KOPT-K1 (cell line): ENCODE measurements around the gene SULT1C3.

ENCODE experiments used
- H3K27ac ChIP-seq: fragments of 200-600 bp; sonication (generic); 2 replicates; pipeline ENCODE4 v1.5.1; 2016; ENCODE audit warnings: antibody characterized with exemption, mild to moderate bottlenecking, low read depth, low read length; ENCODE audit not compliant: poor library complexity, severe bottlenecking
- H3K36me3 ChIP-seq: fragments of 200-600 bp; sonication (generic); 2 replicates; pipeline ENCODE4 v1.5.1; 2017; ENCODE audit warnings: antibody characterized with exemption, mild to moderate bottlenecking, low read length, moderate library complexity; ENCODE audit not compliant: insufficient read depth
- H3K9me3 ChIP-seq: fragments of 200-600 bp; sonication (generic); 2 replicates; pipeline ENCODE4 v1.5.1; 2017; ENCODE audit warnings: antibody characterized with exemption, low read length, mild to moderate bottlenecking; ENCODE audit not compliant: insufficient read depth, poor library complexity, severe bottlenecking

SULT1C3 gene

DNA sequence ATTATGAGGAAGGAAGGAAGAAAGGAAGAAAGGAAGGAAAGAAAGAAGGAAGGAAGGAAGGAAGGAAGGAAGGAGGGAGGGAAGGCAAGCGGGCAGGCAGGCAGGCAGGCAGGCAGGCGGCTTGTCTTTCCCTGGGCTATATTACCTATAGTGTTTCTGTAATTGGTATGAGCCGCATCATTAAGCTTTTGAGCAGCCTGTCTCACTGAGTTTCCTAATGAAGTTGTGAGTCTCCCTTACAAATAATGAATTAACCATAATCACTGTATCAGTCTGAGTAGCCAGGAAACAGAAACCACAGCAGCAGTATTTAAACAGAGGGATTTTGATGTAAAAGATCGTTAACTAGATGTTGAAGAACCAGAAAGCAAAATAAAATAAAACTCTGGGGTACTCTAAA lies 11.8 kb upstream of the SULT1C3 start:
- no peak overlapping the region for H3K27ac ChIP-seq
- H3K9me3 ChIP-seq: peaks cover 12% of the 10 kb centered on the region
- no peaks in the 10 kb centered on the region for H3K36me3 ChIP-seq

DNA sequence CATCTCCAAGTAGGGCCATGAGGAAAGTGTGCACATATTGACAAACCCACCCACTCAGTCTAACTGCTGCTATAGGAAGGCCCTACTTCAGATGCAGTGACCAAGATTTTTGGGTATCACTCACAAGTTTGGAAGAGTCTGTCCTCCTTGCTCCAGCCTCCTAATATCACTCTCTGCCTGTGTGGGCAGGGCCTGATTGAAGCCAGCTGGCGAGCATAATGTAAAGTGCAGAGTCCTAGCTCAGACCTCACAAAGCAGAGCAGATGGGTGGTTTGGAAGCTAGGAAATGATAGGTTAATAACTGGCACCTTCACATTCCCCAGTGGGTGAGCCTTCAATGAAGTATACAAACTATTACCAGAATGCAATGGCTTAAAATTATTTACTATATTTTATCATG lies 11.2 kb upstream of the SULT1C3 start:
- no peaks in the 10 kb centered on the region for H3K36me3 ChIP-seq
- no peak overlapping the region for H3K27ac ChIP-seq
- H3K9me3 ChIP-seq: peaks cover 7% of the 10 kb centered on the region

DNA sequence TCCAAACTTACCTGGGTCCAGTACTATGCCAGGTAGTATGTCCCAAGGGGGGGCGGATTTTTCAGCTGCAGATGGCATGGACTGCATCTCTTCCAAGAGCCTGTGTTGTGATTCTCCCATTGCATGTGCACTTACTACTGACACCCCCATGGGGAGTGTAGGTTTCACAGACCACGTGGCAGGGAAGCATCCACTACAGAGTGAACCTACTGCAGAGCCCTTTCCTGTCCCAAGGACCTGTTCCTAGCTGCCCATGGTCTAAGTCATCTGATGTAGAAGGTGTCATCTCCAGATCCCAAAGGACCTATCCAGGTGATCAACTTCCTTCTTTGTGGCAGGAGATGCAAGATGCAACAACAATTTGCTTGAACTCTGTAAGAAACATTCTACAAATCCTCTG lies 9.9 kb upstream of the SULT1C3 start:
- Histone ChIP-seq H3K27ac (no peak overlapping the region), H3K36me3 (no peaks in the 10 kb centered on the region), H3K9me3 (no peaks in the 10 kb centered on the region)

DNA sequence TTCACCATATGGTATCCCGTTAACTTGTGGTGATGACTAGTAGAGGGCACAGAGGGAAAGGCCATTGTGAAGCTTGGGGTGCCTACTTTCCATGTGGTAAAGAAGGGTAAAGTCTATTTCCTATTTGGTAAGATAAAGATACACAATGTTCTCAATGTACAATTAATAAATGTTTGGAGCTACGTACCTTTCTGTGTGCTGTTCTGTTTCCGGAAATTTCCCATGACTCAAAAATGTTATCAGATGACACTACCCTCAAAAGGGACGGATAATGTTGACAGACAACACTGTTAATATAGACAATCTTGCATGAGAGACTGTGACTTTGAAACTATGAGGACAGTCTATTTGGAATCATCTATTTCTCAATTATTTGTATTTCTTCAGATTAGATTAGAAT lies 4.2 kb upstream of the SULT1C3 start:
- Histone ChIP-seq H3K27ac (no peak overlapping the region), H3K36me3 (no peaks in the 10 kb centered on the region), H3K9me3 (no peaks in the 10 kb centered on the region)

DNA sequence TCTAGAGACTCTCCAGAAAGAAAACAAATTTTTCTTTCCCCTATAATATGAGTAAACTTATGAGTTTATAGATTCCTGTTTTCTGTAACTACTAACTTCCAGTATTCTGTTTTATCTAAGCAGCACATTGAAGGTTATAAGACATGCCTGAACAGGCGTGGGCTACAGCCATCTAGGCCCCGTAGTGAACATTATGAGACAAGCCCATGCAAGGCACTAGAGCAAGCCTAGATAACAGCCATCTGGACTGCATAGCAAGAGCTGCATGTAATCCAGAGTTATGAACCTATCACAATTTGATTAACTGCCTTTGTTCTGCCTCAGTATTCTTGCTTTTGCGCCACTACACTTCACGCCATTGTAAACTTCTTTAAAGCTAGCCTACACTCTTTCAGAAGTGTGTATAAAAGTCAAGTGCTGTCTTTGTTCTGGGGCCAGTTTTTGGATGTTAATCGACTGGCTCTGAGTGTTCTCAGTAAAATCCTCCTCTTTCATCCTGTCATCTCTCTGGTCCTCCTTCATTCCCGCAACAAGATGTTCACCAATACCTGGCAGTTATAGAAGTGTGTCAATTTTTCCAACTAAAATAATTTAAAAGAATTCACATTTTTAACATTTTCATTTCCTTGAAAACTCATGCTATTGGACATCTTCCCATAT lies 3.0 kb upstream of the SULT1C3 start:
- H3K9me3 ChIP-seq: no peaks in the 10 kb centered on the region
- no peaks in the 10 kb centered on the region for H3K36me3 ChIP-seq
- no peak overlapping the region for H3K27ac ChIP-seq

DNA sequence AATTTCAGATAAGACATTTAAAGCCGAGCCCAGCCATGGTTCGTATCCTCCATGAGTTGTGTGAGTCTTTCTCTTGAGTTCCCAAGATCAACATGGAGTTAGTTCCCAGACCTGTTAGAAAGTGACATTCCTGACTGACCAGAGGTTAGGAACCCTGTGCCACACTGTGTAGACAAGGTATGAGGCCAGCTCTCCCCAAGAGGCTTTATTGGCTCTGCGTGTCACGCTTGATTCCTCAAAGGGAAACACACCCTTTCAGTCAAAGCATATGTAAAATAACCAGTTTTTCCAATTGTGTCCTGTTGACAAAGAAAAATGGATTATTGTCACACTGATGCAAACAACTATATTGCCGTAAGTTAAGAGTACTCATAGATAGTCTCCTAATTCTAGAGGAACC lies 1.2 kb downstream of the SULT1C3 start:
- Histone ChIP-seq H3K9me3 (peaks cover 10% of the 10 kb centered on the region), H3K36me3 (no peaks in the 10 kb centered on the region), H3K27ac (no peak overlapping the region)

DNA sequence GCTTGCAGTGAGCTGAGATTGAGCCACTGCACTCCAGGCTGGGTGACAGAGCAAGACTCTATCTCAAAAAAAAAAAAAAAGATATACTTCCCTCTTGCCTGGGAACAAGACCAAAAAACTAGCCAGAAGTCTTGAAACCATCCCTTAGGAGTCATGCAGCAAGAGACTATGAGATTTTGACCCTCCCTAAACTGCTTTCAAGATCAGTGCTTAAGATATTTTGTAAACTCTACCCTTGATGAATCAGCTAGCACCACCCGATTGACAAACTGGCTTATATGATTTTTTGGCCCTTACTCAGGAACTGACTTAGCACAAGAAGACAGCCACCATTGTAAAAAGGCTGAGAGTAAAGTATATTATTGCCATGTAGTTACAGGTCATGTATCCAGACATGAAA lies 3.8 kb downstream of the SULT1C3 start:
- peaks cover 12% of the 10 kb centered on the region for H3K9me3 ChIP-seq
- no peaks in the 10 kb centered on the region for H3K36me3 ChIP-seq
- H3K27ac ChIP-seq: no peak overlapping the region

GRCh38 chr2:108244667-108245414 lies 5.1 kb downstream of the SULT1C3 start:
- Histone ChIP-seq H3K36me3 (no peaks in the 10 kb centered on the region), H3K9me3 (peaks cover 12% of the 10 kb centered on the region), H3K27ac (no peak overlapping the region)

GRCh38 chr2:108253106-108253505 lies 13.3 kb downstream of the SULT1C3 start:
- Histone ChIP-seq H3K36me3 (no peaks in the 10 kb centered on the region), H3K27ac (no peak overlapping the region), H3K9me3 (no peaks in the 10 kb centered on the region)

DNA sequence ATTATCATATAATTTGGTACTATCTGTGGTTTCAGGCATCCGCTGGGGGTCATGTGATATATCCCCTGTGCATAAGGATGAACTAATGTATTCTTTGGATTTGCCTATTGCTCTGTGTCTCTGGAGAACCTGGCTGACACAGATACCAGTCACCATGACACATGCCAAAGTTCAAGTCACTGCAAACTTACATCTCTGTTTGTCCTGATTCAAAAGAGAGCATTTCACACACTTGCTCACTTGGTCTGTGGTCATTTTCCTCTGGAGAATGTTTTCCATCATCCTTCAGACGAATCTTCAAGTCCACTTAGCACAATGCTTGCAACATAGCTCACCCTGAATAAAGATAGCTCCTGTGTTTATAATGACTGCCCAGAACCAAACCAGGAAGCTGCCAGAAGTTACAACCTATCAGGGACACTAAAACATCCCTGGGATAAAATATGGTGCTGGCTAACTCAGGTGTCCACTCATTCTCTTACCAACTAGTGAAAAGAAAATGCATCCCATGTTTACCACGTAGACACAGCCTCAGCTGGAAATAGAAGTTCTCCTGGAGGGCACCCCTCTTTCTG lies 18.1 kb downstream of the SULT1C3 start:
- H3K9me3 ChIP-seq: no peaks in the 10 kb centered on the region
- H3K36me3 ChIP-seq: no peaks in the 10 kb centered on the region
- H3K27ac ChIP-seq: no peak overlapping the region

DNA sequence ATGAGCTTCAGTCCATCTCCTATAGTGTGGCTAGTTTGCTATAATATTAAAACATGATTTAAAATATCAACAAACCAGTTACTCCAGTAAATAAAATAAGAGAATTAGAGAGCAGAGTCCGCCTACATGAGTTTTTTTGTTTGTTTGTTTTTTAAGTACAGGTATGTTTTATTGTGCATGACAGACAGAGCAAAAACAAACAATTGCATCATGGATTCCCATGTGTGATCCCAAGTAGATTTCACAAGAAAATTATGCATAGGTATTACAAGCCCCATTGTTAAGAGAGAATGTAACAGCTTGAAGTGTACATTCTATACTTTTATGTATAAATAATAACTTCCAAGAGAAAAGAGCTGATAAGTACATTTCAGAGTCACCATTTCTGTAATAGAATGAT lies 21.0 kb downstream of the SULT1C3 start:
- peaks cover 8% of the 10 kb centered on the region for H3K9me3 ChIP-seq
- no peak overlapping the region for H3K27ac ChIP-seq
- H3K36me3 ChIP-seq: no peaks in the 10 kb centered on the region

GRCh38 chr2:108262036-108262435 lies 22.3 kb downstream of the SULT1C3 start:
- Histone ChIP-seq H3K36me3 (no peaks in the 10 kb centered on the region), H3K9me3 (peaks cover 8% of the 10 kb centered on the region), H3K27ac (no peak overlapping the region)

DNA sequence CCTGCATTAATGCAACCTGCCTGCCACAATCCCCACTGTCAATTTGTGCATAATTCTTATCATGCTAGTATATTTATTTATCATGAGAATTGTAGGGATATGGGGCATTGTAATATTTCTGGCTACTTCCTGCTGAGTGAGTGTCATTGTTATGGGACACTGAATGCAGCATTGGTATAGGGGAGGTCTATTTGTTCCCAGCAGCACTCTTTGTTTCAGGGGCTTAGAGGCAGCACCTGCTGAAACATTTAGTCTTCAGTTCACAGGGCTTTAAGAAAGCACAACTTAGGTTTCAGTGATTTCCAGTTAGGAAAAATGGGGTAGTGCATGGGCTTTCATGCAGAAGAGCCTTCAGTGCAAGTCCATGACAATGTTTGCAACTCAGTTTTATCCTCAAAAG lies 23.6 kb downstream of the SULT1C3 start:
- Histone ChIP-seq H3K9me3 (peaks cover 8% of the 10 kb centered on the region), H3K27ac (no peak overlapping the region), H3K36me3 (no peaks in the 10 kb centered on the region)

GRCh38 chr2:108266218-108266617 lies 26.4 kb downstream of the SULT1C3 start:
- H3K36me3 ChIP-seq: no peaks in the 10 kb centered on the region
- no peak overlapping the region for H3K27ac ChIP-seq
- H3K9me3 ChIP-seq: peaks cover 8% of the 10 kb centered on the region

- Histone ChIP-seq H3K36me3 (no peaks in the 10 kb centered on the region), H3K9me3 (peaks cover 8% of the 10 kb centered on the region), H3K27ac (no peak overlapping the region)
These were observed 27.3 kb downstream of the SULT1C3 start for GRCh38 chr2:108267101-108267500.

GRCh38 chr2:108268001-108268400 lies 28.2 kb downstream of the SULT1C3 start:
- Histone ChIP-seq H3K9me3 (peaks cover 8% of the 10 kb centered on the region), H3K27ac (no peak overlapping the region), H3K36me3 (no peaks in the 10 kb centered on the region)
